NB4 (cell line): ENCODE measurements around the gene KAZALD1.

Experiments used
- CTCF ChIP-seq: IDR thresholded peaks from one replicate; pipeline ENCODE4 v1.5.1; 2012; ENCODE audit warnings: low read depth, low read length
- MAX ChIP-seq: IDR thresholded peaks from 2 replicates; pipeline ENCODE4 v1.6.1; 2011; ENCODE audit warnings: low read depth, low read length
- MYC ChIP-seq: IDR thresholded peaks from 2 replicates; pipeline ENCODE4 v1.6.1; 2011; ENCODE audit warnings: low read depth, low read length
- POLR2A ChIP-seq: IDR thresholded peaks from 2 replicates; pipeline ENCODE4 v1.6.1; 2011; ENCODE audit warnings: mild to moderate bottlenecking; ENCODE audit not compliant: insufficient read length; ENCODE audit errors: extremely low read depth

- TF ChIP-seq POLR2A, result no peak
- TF ChIP-seq CTCF, result no peak
- no peak for TF ChIP-seq MAX
- no peak for TF ChIP-seq MYC
Measured at GRCh38 chr10:101079874-101080273, 18.1 kb downstream of the KAZALD1 start.
